Tibial artery (tissue), 4 donors: ENCODE measurements around the gene ETV6.

ENCODE experiments used
- DNase-seq, 2 donors: peaks; one replicate each; pipeline ENCODE4 v3.0.0-alpha.2; 2019
- H3K27ac ChIP-seq, 2 donors: fragments of 200-600 bp; sonication (generic) in 1 of 2; 1 replicate in 1 of 2; 2 replicates in 1 of 2; pipeline ENCODE4 v1.5.1; 2018 to 2019; ENCODE audit warnings: mild to moderate bottlenecking in 1 of 2
- H3K27me3 ChIP-seq, 2 donors: fragments of 200-600 bp; sonication (generic) in 1 of 2; one replicate each; pipeline versions ENCODE4 v1.5.1 to v1.6.0; 2016 to 2019
- H3K36me3 ChIP-seq, 3 donors: fragments of 200-600 bp; sonication (generic) in 2 of 3; one replicate each; pipeline ENCODE4 v1.5.1; 2016 to 2019; ENCODE audit warnings: mild to moderate bottlenecking in 2 of 3
- H3K4me1 ChIP-seq, 4 donors: fragments of 200-600 bp; sonication (generic) in 2 of 4; 1 replicate in 3 of 4; 2 replicates in 1 of 4; pipeline ENCODE4 v1.5.1; 2016 to 2019
- H3K4me3 ChIP-seq, 2 donors: fragments of 200-600 bp; sonication (generic) in 1 of 2; 1 replicate in 1 of 2; 2 replicates in 1 of 2; pipeline ENCODE4 v1.5.1; 2018 to 2019; ENCODE audit warnings: mild to moderate bottlenecking in 2 of 2
- H3K9me3 ChIP-seq, 3 donors: fragments of 200-600 bp; sonication (generic) in 1 of 3; one replicate each; pipeline ENCODE4 v1.5.1; 2016 to 2019
- CTCF ChIP-seq, 2 experiments: fragments of 200-600 bp in 1 of 2; fragments of 450-650 bp in 1 of 2; IDR thresholded peaks; one replicate each; pipeline ENCODE4 v1.5.1; 2017 to 2019; ENCODE audit warnings: antibody characterized with exemption in 2 of 2, mild to moderate bottlenecking in 1 of 2, moderate library complexity in 1 of 2
- intact Hi-C: fragments of 100-400 bp; cut with DNase I; formaldehyde crosslinking; loops from one replicate; pipeline ENCODE4 v1.15.0; 2023; ENCODE audit warnings: low total_unique reads

Gene ETV6

GRCh38 chr12:11827091-11828061 is 177.9 kb downstream of the ETV6 start:
- TF ChIP-seq CTCF (IDR thresholded peaks at IDR 0.05): no peak
- no peak for DNase-seq

GRCh38 chr12:11829764-11830194 is 180.3 kb downstream of the ETV6 start:
- H3K4me1 ChIP-seq: peaks cover 4 to 99% (median 73%) of the 10 kb centered on the region in 4 donors
- no peaks in the 10 kb centered on the region for H3K36me3 ChIP-seq
- no peaks in the 10 kb centered on the region for H3K9me3 ChIP-seq
- no peak for DNase-seq
- no peak overlapping the region for H3K4me3 ChIP-seq
- H3K27me3 ChIP-seq: no peaks in the 10 kb centered on the region
- no peak for TF ChIP-seq CTCF (IDR thresholded peaks at IDR 0.05)
- H3K27ac ChIP-seq: peak overlapping the region; percentile 67
- intact Hi-C loops: loop anchor here (5.0 kb wide), 1 partner anchor 1368 kb away; the partner anchor contains the start of gene EMP1

More at GRCh38 chr12:11827091-11828061, 177.9 kb downstream of the ETV6 start:
- H3K36me3 ChIP-seq: no peaks in the 10 kb centered on the region
- peaks cover 4 to 100% (median 72%) of the 10 kb centered on the region in 4 donors for H3K4me1 ChIP-seq
- intact Hi-C loops: no loop called here
- H3K9me3 ChIP-seq: no peaks in the 10 kb centered on the region
- peak overlapping the region; percentile 22 to 23 for H3K4me3 ChIP-seq
- H3K27me3 ChIP-seq: no peaks in the 10 kb centered on the region
- peak overlapping the region; percentile 67 to 71 for H3K27ac ChIP-seq

- no peak for TF ChIP-seq CTCF (IDR thresholded peaks at IDR 0.05)
- Histone ChIP-seq H3K36me3 (no peaks in the 10 kb centered on the region), H3K27me3 (no peaks in the 10 kb centered on the region), H3K4me1 (peaks cover 4 to 99% (median 76%) of the 10 kb centered on the region in 4 donors), H3K27ac (peak overlapping the region; percentile 67), H3K4me3 (no peak overlapping the region), H3K9me3 (no peaks in the 10 kb centered on the region)
- DNase-seq: no peak
- intact Hi-C loops: loop anchor here (5.0 kb wide), 1 partner anchor 1367 kb away; the partner anchor contains the start of gene EMP1
Measured at GRCh38 chr12:11830307-11830801, 180.9 kb downstream of the ETV6 start.

GRCh38 chr12:11832093-11832492 is 182.6 kb downstream of the ETV6 start:
- TF ChIP-seq CTCF (IDR thresholded peaks at IDR 0.05): no peak
- peaks cover 4 to 99% (median 73%) of the 10 kb centered on the region in 4 donors for H3K4me1 ChIP-seq
- intact Hi-C loops: loop anchor here (5.0 kb wide), 1 partner anchor 1365 kb away; the partner anchor contains the start of gene EMP1

GRCh38 chr12:11833174-11833895 is 183.9 kb downstream of the ETV6 start:
- no peaks in the 10 kb centered on the region for H3K36me3 ChIP-seq
- DNase-seq: no peak
- no peaks in the 10 kb centered on the region for H3K9me3 ChIP-seq
- no peak for TF ChIP-seq CTCF (IDR thresholded peaks at IDR 0.05)
- H3K27ac ChIP-seq: peak overlapping the region; percentile 18 to 67
- no peak overlapping the region for H3K4me3 ChIP-seq
- H3K4me1 ChIP-seq: peaks cover 0 to 99% (median 74%) of the 10 kb centered on the region in 4 donors
- no peaks in the 10 kb centered on the region for H3K27me3 ChIP-seq
- intact Hi-C loops: loop anchor here (5.0 kb wide), 1 partner anchor 1364 kb away; the partner anchor contains the start of gene EMP1

More at GRCh38 chr12:11832093-11832492, 182.6 kb downstream of the ETV6 start:
- H3K27me3 ChIP-seq: no peaks in the 10 kb centered on the region
- no peaks in the 10 kb centered on the region for H3K9me3 ChIP-seq
- H3K36me3 ChIP-seq: no peaks in the 10 kb centered on the region
- peak overlapping the region; percentile 67 for H3K27ac ChIP-seq
- no peak overlapping the region for H3K4me3 ChIP-seq
- DNase-seq: no peak
